Kidney epithelial cell (primary cell): ENCODE measurements around the gene CXCL12. TPM values are rescaled to one million over a fixed set of nuclear protein-coding genes. Genes with fewer than 3 reads are reported as not detected.

Source experiments
- DNase-seq: peaks from one replicate; pipeline ENCODE4 v3.0.0-alpha.2; 2010; ENCODE audit warnings: low read depth
- H3K27me3 ChIP-seq: 2 replicates; pipeline ENCODE4 v1.6.0; 2011; ENCODE audit warnings: low read length; ENCODE audit not compliant: control insufficient read depth, insufficient read depth
- H3K36me3 ChIP-seq: 2 replicates; pipeline ENCODE4 v1.5.1; 2011; ENCODE audit warnings: low read length; ENCODE audit not compliant: control insufficient read depth, insufficient read depth
- H3K4me3 ChIP-seq: 2 replicates; pipeline ENCODE4 v1.5.1; 2011; ENCODE audit warnings: low read depth, mild to moderate bottlenecking, control low read depth, low read length
- CTCF ChIP-seq: IDR thresholded peaks from 2 replicates; pipeline ENCODE4 v1.5.1; 2011; ENCODE audit warnings: mild to moderate bottlenecking, moderate library complexity, low read length, control low read depth, inconsistent platforms; ENCODE audit not compliant: insufficient read depth, poor library complexity, severe bottlenecking
- total RNA-seq: library from RNA; depleted of rRNA; stranded (reverse); fragments of >200 nt; gene quantifications from 2 replicates; pipeline ENCODE4 v1.2.3, GENCODE V29; 2015

CXCL12 gene
- total RNA-seq, 1 donor from 2014 or later = 13.5 TPM

DNA sequence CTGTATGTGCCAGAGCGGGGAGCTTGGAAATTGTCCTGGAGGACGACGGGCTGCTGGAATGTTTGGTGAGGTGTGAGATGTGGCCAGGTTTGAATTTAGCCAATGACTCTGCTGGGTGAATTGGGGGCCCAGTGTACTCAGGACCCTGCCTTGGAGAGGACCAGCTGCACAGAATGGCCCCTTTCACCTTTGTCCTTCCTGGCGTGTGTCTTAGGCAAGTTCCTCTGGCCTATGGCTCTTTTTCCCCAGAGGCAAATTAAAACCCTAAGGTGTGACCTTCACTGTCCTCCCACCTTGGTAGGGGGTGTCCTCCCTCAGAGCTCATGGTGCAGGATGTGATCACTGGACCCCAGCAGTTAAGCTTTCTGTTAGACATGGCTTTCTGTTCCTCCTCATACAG is 47.8 kb downstream of the CXCL12 start:
- no peak for DNase-seq
- TF ChIP-seq CTCF = no peak
- no peaks in the 10 kb centered on the region for H3K27me3 ChIP-seq
- H3K36me3 ChIP-seq = no peaks in the 10 kb centered on the region
- H3K4me3 ChIP-seq = no peak overlapping the region

DNA sequence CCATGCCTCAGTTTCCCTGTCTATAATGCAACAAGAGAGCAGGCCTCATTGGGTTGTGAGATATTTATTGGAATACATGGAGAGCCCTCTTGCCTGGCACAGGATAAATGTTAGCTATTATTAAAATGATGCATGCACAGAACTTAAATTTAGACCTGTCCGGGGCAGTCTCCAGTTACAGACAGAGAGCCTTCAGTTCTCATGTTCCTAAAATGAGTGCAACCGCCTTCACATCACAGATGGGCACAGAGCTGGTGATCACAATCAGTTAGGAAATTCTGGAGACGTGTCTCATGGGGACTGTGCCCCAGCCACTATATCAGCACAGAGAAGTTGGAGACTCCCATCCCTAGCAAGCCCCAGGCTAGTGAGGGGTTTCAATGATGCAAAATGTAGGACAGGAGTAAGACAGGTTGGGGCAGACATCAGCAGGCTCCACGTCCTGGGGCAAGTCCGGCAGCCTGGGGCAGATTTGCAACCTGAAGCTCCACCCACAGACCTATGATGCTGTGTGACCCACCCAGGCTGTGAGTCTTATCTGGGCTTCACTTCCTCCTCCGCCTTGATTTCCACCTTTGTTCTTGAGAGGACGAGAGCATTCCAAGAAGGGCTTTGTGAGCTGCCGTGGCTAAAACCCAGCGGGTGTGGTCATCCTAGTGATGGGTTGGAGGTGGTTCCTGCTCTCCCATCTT is 49.4 kb downstream of the CXCL12 start:
- TF ChIP-seq CTCF = no peak
- no peak overlapping the region for H3K4me3 ChIP-seq
- DNase-seq = no peak
- no peaks in the 10 kb centered on the region for H3K27me3 ChIP-seq
- no peaks in the 10 kb centered on the region for H3K36me3 ChIP-seq

DNA sequence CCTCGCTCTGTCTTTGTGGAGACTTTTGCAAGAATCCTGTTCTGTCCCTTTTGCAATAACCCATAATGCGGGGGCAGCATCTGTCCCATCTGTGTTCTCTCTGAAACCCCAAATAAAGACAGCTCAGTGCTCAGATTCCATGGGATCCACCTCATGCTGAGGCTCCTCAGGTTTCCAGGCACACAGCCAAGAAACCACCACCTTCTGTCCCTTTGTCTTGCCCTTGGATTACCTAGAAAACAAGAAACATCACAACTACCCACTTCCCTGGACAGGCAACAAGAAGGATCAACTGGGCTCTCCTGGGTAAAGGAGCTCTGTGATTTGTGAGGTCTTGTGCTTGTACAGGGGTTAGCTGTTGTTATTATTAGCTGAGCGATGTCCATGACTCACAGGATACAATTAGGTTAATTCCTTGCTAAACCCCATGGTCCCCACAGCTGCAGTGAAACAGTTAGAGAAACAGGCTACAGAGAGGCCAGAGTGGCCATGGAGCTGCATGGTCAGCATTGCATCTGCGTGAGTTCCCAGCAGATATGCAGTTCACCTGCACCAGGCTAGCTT is 50.2 kb downstream of the CXCL12 start:
- peak; percentile 37 for DNase-seq
- no peak for TF ChIP-seq CTCF
- Histone ChIP-seq H3K27me3 (no peaks in the 10 kb centered on the region), H3K36me3 (no peaks in the 10 kb centered on the region), H3K4me3 (no peak overlapping the region)

- TF ChIP-seq CTCF = no peak
- no peak overlapping the region for H3K4me3 ChIP-seq
- H3K27me3 ChIP-seq = no peaks in the 10 kb centered on the region
- no peak for DNase-seq
- no peaks in the 10 kb centered on the region for H3K36me3 ChIP-seq
Observed at GRCh38 chr10:44334091-44334490, 50.8 kb downstream of the CXCL12 start.

GRCh38 chr10:44333511-44333910 is 51.4 kb downstream of the CXCL12 start:
- Histone ChIP-seq H3K36me3 (no peaks in the 10 kb centered on the region), H3K4me3 (no peak overlapping the region), H3K27me3 (no peaks in the 10 kb centered on the region)
- no peak for TF ChIP-seq CTCF
- DNase-seq = no peak

DNA sequence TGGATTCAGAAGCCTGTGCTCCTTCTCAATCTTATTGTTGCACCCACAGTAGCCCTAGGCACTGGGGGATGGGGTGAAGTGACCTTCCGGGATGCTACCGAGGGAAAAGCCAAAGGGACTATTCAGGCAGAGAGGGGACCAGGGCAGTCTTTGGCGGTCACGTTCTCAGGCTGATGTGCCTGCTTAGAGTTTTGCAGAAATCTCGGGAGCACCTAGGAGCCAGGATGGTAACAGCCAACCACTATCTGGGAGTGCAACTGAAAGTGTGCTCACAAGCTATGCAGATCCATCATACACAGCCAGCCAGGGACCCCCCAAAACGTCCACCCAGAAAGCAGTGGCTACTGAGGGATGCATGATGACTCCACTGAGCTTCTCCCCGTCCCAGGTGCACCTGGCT is 52.4 kb downstream of the CXCL12 start:
- DNase-seq = no peak
- TF ChIP-seq CTCF = no peak
- no peaks in the 10 kb centered on the region for H3K27me3 ChIP-seq
- H3K36me3 ChIP-seq = no peaks in the 10 kb centered on the region
- no peak overlapping the region for H3K4me3 ChIP-seq
